C1 segment of cervical spinal cord (tissue), 14 donors: ENCODE data around the gene ITPR2.
"Not testable (repeated sequence)": the region's sequence is repeated elsewhere in the genome, so short reads cannot be mapped to it uniquely, and the experiment has no call there.

ENCODE experiments used
- DNase-seq, 14 donors: peaks; one replicate each; lab custom pipeline; 2025; lab: John Stamatoyannopoulos, UW

ITPR2 gene

GRCh38 chr12:26851031-26851809, 18.2 kb upstream of the ITPR2 start:
- DNase-seq = no peak

DNA sequence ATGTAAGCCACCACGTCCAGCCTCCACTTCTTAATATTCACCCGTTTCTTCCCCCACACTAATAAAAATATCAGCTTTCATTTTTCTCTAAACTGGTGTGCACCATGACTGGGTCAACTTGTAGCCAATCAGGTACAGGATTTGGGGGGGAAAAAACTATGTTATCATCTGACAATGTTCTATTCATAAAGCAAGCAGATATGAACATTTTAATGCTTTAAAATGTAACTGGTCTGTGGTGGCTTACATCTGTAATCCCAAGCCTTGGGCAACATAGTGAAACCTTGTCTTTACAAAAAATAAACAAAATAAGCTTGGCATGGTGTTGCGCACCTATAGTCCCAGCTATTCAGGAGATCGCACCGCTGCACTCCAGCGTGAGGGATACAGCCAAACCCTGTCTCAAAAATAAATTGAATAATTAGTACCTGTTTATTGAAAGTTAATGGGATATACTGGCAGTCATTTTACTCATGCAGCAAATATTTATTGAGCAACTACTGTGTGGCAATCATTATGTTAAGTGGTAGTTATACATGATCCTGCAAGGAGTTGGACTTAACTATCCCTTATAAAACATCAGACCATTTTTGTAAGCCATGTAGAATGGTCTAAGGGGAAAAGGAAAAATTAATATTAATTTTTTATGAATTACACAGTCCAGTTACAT, 15.3 kb upstream of the ITPR2 start:
- no peak for DNase-seq

GRCh38 chr12:26847431-26847830, 14.4 kb upstream of the ITPR2 start:
- DNase-seq = no peak

- no peak for DNase-seq
Observed at GRCh38 chr12:26846416-26846815, 13.4 kb upstream of the ITPR2 start.

DNA sequence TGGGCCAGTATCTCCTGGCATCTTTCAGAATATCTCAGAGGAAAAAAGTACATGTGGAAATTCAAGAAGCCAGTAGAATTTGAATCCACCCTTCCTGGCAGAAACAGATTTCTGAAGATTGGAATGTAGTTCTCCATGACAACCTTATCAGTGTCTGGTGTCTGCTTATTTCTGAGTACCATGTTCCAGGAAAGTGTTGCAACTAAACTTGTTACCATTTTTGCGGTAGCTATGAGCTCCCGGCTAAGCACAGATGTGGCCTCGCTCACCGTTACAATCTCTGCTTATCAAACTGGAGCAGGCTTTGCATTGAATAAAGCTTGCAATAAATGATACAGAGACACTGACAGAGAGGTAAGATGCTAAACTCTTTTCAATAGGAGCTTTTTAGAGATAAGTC, 13.0 kb upstream of the ITPR2 start:
- no peak for DNase-seq

- DNase-seq = peak in 7 of 14 donors; percentile 2 to 14 (median 4)
Observed at GRCh38 chr12:26845057-26845666, 12.2 kb upstream of the ITPR2 start.

- DNase-seq = no peak
Observed at GRCh38 chr12:26843311-26843710, 10.3 kb upstream of the ITPR2 start.

- no peak for DNase-seq
Observed at GRCh38 chr12:26841085-26841484, 8.1 kb upstream of the ITPR2 start.

GRCh38 chr12:26839512-26839911, 6.5 kb upstream of the ITPR2 start:
- DNase-seq = no peak

DNA sequence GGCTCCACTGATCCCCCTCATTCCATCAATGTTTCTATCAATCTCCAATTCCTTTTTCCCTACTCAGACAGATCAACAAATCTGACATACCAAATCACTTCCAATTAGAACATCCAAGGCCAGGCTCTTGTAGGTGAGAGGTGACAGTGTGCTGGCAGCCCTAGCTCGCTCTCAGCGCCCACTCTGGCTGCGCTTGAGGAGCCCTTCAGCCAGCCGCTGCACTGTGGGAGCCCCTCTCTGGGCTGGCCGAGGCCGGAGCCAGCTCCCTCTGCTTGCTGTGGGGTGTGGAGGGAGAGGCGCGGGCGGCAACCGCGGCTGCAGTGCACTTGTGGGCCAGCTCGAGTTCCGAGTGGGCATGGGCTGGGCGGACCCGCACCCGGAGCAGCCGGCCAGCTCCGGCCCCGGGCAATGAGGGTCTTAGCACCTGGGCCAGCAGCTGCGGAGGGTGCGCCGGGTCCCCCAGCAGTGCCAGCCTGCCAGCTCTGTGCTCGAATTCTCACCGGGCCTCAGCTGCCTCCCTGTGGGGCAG, 6.0 kb upstream of the ITPR2 start:
- DNase-seq = no peak

GRCh38 chr12:26836201-26836600, 3.2 kb upstream of the ITPR2 start:
- no peak for DNase-seq

GRCh38 chr12:26834503-26835060, 1.6 kb upstream of the ITPR2 start:
- DNase-seq = not testable (repeated sequence)

DNA sequence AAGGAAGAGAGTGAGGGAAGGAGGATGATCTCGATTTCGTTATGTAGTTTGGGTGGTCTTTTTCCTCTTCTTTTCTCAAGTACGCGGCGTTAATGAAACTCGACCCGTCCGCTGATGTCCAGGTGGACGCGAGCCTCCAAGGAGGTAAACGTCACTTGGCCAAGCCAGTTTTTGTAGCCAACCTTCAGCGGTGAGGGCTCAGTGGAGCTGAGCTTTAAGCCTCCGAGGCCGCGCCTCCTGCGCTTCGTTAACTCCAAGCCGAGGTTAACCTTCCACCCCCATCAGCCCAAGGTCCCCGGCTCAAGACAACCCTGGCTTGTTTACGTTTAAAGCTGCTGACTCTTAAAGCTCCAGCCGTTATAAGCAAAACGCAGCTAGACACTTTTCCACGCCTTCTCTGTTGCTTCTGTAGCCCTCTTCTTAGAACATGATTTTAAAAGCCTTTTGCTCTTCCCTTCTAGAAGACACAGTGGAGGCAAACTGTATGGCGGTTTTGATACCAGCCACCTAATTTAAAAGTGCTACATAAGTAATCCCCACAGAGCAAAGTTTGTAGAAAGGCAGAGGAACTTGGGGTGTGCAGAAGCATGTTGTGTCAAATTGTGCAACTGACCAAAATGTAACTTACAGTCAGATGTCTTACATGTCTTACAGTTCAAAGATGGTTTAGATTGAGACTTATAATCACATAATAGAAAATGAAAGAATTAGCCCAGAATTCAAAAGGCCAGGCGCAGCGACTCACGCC, 923 bp upstream of the ITPR2 start:
- DNase-seq = peak in 2 of 14 donors; percentile 9 to 10

DNA sequence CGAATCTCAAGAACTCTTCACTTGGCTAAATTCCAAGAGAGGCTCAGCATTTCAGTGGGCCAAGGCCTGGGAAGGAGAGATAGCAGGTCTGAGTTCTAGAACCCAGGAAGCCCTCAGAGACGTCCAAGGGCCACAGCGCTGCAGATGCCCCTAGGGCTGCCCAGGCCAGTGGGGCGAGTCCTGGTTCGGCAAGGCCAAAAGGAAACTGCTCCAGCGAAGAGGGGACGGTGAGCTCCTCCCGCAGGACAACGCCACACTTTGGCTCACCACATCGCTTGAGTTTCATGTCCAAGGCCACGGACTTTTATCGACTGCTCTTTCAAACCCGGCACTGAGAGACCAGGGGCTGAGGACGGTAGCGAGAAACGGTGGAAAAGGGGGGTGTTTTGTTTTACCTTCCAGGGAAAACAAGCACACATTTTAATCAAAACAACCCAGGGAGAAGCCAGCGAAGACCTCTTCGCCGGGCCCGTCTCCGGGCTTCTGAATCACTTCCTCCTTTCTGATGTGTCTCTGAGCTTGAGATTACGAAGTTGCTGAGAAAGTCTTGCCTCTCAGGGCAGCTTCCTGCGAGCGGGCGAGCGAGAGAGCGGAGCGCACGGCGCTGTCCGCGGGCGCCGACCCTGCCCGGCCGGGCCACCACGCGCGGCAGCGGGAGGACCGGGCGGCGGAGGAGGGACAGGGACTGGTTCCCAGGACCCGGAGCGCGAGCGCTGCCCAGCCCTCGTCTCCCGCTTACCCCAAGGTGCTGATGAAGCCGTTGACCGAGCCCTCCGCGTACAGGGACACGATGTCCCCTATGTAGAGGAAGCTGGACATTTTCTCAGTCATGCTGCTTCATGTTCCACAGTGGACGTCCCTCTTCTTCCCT, 808 bp downstream of the ITPR2 start:
- DNase-seq = peak in 12 of 14 donors; percentile 30 to 84 (median 68)

GRCh38 chr12:26830783-26831551, 2.0 kb downstream of the ITPR2 start:
- peak in 4 of 14 donors; percentile 5 to 40 (median 10) for DNase-seq

DNA sequence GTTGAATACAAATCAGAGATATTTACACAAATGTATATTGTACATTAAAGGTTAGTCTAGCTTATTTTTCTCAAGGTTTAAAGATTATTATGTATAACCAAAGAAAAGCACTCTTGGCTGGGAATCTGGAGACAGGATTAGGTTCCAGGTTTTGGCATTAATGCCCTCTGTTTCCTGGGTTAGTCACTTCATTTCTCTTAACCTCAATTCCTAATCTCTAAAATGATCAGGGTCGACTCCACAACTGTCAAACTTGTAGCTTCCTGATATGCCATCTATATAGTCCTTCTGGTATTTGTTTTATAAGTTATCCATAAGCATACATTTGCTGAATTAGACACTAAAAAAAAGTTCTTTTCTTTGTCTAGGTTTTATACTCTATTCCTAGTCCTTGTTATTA, 2.6 kb downstream of the ITPR2 start:
- DNase-seq = no peak

GRCh38 chr12:26828280-26829073, 4.5 kb downstream of the ITPR2 start:
- no peak for DNase-seq

GRCh38 chr12:26826437-26826836, 6.6 kb downstream of the ITPR2 start:
- DNase-seq = no peak
